Middle frontal gyrus (tissue), 1 donor: ENCODE data around the gene GLTP.
"Not testable (repeated sequence)": the region's sequence is repeated elsewhere in the genome, so short reads cannot be mapped to it uniquely, and the experiment has no call there.

ENCODE experiments used
- DNase-seq: peaks from one replicate; pipeline ENCODE4 v3.0.0-alpha.2; 2015; ENCODE audit warnings: low spot score; ENCODE audit errors: extremely low spot score

The GLTP gene, protein sequence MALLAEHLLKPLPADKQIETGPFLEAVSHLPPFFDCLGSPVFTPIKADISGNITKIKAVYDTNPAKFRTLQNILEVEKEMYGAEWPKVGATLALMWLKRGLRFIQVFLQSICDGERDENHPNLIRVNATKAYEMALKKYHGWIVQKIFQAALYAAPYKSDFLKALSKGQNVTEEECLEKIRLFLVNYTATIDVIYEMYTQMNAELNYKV

GRCh38 chr12:109880043-109880931 lies at the start of gene GLTP:
Gene GLTP, minus strand, starts transcription at chr12:109880541. Its CDS starts 167 bp downstream, at chr12:109880374.
- peak; percentile 88 for DNase-seq

GRCh38 chr12:109929326-109929725 lies 49.0 kb upstream of the GLTP start:
- DNase-seq, result not testable (repeated sequence)

GRCh38 chr12:109928058-109928656 lies 47.8 kb upstream of the GLTP start:
- no peak for DNase-seq

- DNase-seq, result no peak
Measured at GRCh38 chr12:109927622-109928021, 47.3 kb upstream of the GLTP start.

DNA sequence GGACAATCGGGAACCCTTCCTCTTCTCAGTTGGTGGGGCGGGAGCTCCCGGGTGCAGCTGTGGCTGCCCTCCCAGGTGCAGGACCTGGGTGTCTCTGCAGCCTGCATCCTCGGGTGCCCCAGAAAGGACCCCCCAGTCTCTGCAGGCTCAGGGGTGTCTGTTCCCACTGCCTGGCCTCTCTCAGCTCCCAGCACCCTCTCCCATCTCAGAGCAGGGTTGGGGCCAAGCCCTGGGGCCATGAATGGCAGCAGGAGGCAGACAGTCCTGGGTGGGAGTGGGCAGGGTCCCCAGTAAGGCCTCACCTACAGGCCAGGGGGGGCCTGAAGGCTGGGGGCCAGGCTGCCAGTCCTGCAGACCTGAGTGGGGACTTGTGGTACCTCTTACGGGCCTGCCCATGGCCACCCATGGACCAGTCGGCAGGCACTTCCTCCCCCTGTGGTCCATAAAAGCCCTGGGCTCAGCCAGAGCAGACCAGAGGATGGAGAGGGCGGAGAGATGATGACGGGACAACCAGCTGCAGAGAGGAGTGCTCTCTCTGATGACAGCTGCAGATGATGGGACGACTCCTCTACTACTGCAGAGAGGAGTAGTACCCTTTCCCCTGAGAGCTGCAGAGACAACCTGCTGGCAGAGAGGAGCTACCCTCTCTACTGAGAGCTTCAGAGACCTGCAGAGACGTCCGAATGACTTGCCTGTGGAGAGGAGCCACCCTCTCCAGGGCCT lies 46.3 kb upstream of the GLTP start:
- no peak for DNase-seq

GRCh38 chr12:109926016-109926415 lies 45.7 kb upstream of the GLTP start:
- DNase-seq, result no peak

DNA sequence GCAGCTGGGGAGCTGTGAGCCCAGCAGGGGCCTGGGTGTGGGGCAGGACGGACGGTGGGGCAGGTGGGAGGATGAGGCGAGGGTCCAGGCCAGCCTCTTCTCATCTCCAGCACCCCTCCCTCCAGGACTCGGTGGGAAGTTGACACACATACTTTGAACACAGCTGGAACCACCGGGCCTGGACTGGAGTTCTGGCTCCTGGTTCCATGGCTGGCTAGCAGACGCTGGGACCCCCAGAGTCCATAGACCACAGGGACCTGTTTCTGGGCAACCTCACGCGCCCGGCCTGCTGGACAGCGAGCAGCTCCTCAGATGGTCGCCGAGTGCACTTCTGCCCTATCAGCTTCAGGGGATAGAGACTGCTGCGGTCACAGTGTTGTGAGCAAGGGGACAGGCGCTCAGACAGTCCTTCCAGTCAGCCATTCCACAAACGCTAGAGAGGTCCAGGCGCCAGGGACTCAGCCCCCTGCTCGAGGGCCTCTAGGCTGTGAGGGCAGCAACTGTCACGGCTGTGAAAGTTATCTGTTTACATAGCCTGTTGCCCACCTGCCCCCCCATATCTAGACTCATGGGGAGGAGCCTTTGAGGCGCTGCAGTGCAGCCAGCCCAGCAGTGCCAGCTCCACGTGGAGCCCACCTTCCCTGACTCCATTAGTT lies 45.0 kb upstream of the GLTP start:
- no peak for DNase-seq

GRCh38 chr12:109923481-109924245 lies 43.3 kb upstream of the GLTP start:
- DNase-seq, result no peak

- DNase-seq, result no peak
Measured at GRCh38 chr12:109923038-109923437, 42.7 kb upstream of the GLTP start.

DNA sequence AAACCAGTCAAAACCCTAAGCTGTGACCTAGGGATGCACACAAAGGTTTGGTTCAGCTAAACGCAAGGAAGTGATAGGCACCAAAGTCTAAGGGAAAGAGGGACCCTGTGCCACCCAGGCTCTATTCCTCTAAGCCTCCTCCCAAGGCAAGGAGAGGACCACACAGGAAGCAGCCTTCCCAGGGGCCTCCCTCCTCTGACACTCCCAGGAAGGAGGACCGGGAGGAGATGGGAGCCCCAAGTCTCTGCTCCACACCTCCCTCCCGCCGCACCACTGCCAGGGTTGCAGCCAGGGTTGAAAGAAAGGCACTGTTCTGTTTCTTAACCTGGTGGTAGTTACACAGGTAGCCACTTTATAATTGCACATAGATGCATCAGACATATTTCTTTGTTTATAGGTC lies 41.6 kb upstream of the GLTP start:
- no peak for DNase-seq

GRCh38 chr12:109920261-109920780 lies 40.0 kb upstream of the GLTP start:
- DNase-seq, result no peak

DNA sequence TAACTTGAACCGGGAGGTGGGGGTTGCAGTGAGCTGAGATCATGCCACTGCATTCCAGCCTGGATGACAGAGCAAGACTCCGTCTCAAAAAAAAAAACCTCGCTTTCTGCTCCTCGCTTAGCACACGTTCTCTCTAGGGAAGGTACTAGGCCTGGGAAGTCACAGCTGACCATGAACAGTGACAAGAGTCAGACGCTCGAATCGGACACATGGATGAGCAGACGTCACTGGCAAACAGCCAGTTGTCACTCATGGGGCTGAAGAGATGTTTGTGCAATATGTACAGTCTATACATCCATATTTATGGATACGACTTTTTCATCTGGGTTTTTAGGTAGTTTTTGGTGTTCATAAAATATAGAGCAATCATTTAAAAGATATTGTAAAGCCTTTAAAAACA lies 39.1 kb upstream of the GLTP start:
- no peak for DNase-seq

DNA sequence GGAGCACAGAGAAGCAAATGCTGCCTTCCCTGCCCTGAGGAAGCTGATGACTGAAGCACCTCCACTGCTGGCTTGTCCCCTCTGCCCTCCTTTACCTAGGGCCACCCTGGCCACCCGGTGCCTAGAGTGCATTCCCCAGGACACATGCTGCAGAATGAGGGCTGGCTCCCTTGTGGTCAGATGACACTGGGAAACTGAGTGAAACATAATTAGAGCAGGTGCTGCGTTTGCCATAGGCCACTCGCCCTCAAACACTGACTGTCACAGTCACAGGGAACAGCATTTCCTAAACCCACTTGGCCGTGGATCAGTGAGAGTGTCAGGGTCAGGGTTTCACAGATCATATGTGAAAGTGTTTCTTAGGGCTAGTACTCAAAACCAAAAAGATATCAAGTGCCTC lies 35.7 kb upstream of the GLTP start:
- no peak for DNase-seq

- DNase-seq, result no peak
Measured at GRCh38 chr12:109915171-109916040, 35.1 kb upstream of the GLTP start.

GRCh38 chr12:109914461-109914860 lies 34.1 kb upstream of the GLTP start:
- DNase-seq, result no peak

GRCh38 chr12:109912855-109913321 lies 32.5 kb upstream of the GLTP start:
- no peak for DNase-seq

DNA sequence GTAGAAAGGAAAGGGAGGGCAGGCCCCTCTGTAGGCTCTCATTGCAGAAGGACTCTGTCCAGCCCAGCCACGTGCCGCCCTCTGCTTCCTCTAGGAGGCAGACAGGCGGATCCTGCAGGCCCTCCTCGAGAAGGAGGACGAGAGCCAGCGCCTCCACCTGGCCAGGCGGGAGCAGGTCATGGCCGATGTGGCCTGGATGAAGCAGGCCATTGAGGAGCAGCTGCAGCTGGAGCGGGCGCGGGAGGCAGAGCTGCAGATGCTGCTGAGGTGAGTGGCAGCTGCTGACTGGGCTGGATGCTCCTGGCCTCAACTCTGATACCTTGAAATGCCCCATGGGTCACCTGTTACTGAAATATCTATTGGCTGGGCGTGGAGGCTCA lies 30.6 kb upstream of the GLTP start:
- DNase-seq, result no peak

- DNase-seq, result no peak
Measured at GRCh38 chr12:109910254-109910968, 30.1 kb upstream of the GLTP start.
